WTC11 (cell line): ENCODE measurements around the gene DDX20.

Source experiments
- AFF4 ChIP-seq: sonication (generic); formaldehyde crosslinking; IDR thresholded peaks from 2 replicates; pipeline ENCODE4 v1.8.1; 2023; ENCODE audit warnings: mild to moderate bottlenecking, missing genetic modification reagents, borderline replicate concordance
- CTCF ChIP-seq: fragments of 200-600 bp; IDR thresholded peaks from 2 replicates; pipeline ENCODE4 v1.8.0; 2022; ENCODE audit warnings: antibody characterized with exemption
- E2F5 ChIP-seq: sonication (generic); formaldehyde crosslinking; IDR thresholded peaks from 2 replicates; pipeline ENCODE4 v1.8.1; 2022; ENCODE audit warnings: mild to moderate bottlenecking, moderate library complexity, missing genetic modification reagents
- KAT7 ChIP-seq: sonication (generic); formaldehyde crosslinking; IDR thresholded peaks from 2 replicates; pipeline ENCODE4 v1.8.1; 2023; ENCODE audit warnings: missing genetic modification reagents, mild to moderate bottlenecking, borderline replicate concordance
- MAX ChIP-seq: sonication (generic); formaldehyde crosslinking; IDR thresholded peaks from 2 replicates; pipeline ENCODE4 v1.8.0; 2022; ENCODE audit warnings: mild to moderate bottlenecking, missing genetic modification reagents
- NR3C1 ChIP-seq: sonication (generic); formaldehyde crosslinking; conservative IDR thresholded peaks from 2 replicates; pipeline ENCODE4 v1.8.1; 2023; ENCODE audit warnings: low read depth, mild to moderate bottlenecking, missing genetic modification reagents
- RELA ChIP-seq: sonication (generic); formaldehyde crosslinking; IDR thresholded peaks from 2 replicates; pipeline ENCODE4 v1.8.1; 2022; ENCODE audit warnings: missing genetic modification reagents, mild to moderate bottlenecking, borderline replicate concordance
- STAT6 ChIP-seq: sonication (generic); formaldehyde crosslinking; conservative IDR thresholded peaks from 2 replicates; pipeline ENCODE4 v1.8.1; 2023; ENCODE audit warnings: mild to moderate bottlenecking, low read depth, missing genetic modification reagents, moderate library complexity
- USF2 ChIP-seq: sonication (generic); formaldehyde crosslinking; IDR thresholded peaks from 2 replicates; pipeline ENCODE4 v1.8.1; 2023; ENCODE audit warnings: mild to moderate bottlenecking, missing genetic modification reagents, moderate library complexity

DNA sequence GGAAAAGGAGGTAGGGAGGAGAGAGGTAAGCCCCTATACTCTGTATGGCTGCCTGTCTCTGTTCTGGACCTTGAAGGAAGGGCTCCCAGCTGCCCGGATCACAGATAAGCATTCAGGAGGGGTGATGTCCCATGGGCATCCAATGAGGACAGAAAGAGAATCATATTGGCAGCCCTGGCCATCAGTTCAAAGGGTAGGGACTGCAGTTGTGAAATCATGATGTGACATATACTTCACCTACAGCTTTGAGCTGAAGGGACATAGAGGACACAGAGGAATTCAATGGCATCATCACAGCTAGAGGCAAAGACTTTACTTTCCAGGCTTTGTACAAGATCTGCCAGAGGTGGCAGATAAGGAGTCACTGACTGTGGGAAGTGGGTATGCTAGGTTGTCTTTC lies 21.6 kb downstream of the DDX20 start:
- TF ChIP-seq CTCF (no peak), RELA (CRISPR knock-in tag) (no peak), USF2 (CRISPR knock-in tag) (no peak), KAT7 (CRISPR knock-in tag) (no peak), AFF4 (CRISPR knock-in tag) (no peak), STAT6 (no peak), NR3C1 (CRISPR knock-in tag) (no peak), MAX (CRISPR knock-in tag) (no peak), E2F5 (CRISPR knock-in tag) (no peak)
